Stimulated activated CD8-positive, alpha-beta memory T cell treated with anti-CD3 and anti-CD28 coated beads, Interleukin-4, amount 100 ng/mL, for 24 hours (primary cell): ENCODE results near the gene OR5AN1.
"Not testable (repeated sequence)": the region's sequence is repeated elsewhere in the genome, so short reads cannot be mapped to it uniquely, and the experiment has no call there.

Source experiments
- DNase-seq: peaks from one replicate; pipeline ENCODE4 v3.0.0-alpha.2; 2020; ENCODE audit warnings: low read depth

Gene OR5AN1, protein sequence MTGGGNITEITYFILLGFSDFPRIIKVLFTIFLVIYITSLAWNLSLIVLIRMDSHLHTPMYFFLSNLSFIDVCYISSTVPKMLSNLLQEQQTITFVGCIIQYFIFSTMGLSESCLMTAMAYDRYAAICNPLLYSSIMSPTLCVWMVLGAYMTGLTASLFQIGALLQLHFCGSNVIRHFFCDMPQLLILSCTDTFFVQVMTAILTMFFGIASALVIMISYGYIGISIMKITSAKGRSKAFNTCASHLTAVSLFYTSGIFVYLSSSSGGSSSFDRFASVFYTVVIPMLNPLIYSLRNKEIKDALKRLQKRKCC

DNA sequence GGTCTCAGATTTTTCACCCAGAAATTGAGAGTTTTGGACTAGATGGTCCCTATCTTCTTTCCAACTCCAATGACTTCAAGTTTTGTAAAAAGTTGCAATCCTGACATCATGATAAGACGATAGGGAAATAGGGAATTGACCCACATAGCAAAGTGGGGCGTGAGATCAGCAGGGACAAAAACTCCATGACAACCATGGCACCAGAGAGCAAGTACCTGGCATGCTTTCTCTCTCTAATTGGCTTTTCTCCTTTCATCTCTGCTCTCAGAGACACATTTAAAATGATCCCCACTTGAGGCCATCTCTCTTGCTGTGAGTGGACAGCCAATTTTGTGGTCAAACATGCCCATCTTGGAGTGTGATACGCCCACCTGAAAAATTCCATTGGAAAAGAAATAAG, at the start of gene OR5AN1:
OR5AN1 (plus strand) TSS at position 301 of the 400 bp plus-strand sequence. CDS start 5,564 bp downstream, outside the sequence.
- DNase-seq = no peak

GRCh38 chr11:59335001-59335400, 23.7 kb upstream of the OR5AN1 start:
- no peak for DNase-seq

- no peak for DNase-seq
Measured at GRCh38 chr11:59336176-59336575, 22.5 kb upstream of the OR5AN1 start.

GRCh38 chr11:59336931-59337330, 21.8 kb upstream of the OR5AN1 start:
- no peak for DNase-seq

- DNase-seq = not testable (repeated sequence)
Measured at GRCh38 chr11:59349657-59350056, 9.0 kb upstream of the OR5AN1 start.

DNA sequence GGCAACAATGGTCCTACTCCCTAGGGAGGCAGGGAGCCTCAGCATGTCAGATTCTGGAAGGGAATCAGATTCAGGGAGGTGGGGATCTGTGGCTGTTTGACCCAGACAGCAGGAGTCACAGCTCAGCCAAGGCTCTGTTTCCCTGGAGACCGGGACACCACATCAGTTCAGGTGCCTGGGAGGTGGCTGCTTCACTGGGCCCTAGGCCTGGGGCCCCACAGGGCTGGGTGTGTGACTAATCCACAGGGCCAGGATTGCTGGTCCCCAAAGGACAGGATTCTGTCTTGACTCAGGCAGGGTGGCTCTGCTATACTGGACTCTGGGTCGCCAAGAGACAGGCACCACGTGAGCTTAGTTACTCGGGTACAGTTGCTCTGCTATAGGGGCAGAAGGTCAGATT, 3.5 kb upstream of the OR5AN1 start:
- no peak for DNase-seq

DNA sequence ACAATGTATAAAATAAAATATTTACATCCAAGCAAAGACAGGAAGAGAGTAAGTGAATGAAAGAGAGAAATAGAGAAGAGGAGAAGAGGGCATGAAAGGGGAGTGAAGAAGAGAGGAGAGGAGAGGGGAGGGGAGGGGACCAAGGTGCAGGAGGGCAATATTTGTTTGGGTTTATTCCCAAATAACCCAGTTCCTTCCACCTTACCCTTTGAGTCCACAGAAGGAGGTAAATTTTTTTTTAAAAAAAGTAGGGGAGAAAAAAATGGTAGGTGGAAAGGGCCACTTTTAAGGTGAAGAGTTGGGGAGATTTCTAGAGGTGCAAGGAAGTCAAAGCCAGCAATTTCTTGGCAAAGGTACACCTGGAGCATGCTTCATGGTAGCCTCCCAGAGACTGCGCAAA, 2.1 kb upstream of the OR5AN1 start:
- no peak for DNase-seq

DNA sequence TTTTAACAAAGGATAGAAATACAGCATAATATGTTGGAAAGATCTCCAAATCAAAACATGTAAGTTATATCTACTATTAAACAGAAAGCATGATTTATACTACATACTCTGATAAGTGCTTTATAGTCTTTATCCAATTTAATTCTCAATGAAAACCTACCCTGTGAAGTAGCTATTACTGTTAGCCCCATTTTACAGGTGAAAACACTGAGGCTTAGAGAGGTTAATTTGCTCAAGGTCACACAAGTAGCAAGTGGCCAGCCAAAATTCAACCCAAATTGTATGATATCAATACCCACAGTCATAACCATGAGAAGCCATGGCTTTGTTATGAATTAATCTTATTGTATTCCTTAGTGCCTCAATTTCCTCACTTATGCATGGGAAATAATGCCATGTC, 675 bp upstream of the OR5AN1 start:
- DNase-seq = no peak

- DNase-seq = no peak
Measured at GRCh38 chr11:59365232-59366018, 6.7 kb downstream of the OR5AN1 start.

- no peak for DNase-seq
Measured at GRCh38 chr11:59368238-59369022, 9.7 kb downstream of the OR5AN1 start.

DNA sequence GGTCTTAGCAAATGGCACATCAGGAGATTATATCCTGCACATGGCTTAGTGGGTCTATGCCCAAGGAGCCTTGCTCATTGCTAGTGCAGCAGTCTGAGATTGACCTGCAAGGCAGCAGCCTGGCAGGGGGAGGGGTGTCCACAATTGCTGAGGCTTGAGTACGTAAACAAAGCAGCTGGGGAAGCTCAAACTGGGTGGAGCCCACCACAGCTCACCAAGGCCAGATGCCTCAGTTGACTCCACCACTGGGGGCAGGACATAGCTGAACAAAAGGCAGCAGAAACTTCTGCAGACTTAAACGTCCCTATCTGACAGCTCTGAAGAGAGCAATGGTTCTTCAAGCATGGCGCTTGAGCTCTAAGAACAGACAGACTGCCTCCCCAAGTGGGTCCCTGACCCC, 13.6 kb downstream of the OR5AN1 start:
- DNase-seq = not testable (repeated sequence)

GRCh38 chr11:59380263-59381059, 21.8 kb downstream of the OR5AN1 start:
- DNase-seq = no peak

GRCh38 chr11:59394186-59394585, 35.5 kb downstream of the OR5AN1 start:
- DNase-seq = no peak

DNA sequence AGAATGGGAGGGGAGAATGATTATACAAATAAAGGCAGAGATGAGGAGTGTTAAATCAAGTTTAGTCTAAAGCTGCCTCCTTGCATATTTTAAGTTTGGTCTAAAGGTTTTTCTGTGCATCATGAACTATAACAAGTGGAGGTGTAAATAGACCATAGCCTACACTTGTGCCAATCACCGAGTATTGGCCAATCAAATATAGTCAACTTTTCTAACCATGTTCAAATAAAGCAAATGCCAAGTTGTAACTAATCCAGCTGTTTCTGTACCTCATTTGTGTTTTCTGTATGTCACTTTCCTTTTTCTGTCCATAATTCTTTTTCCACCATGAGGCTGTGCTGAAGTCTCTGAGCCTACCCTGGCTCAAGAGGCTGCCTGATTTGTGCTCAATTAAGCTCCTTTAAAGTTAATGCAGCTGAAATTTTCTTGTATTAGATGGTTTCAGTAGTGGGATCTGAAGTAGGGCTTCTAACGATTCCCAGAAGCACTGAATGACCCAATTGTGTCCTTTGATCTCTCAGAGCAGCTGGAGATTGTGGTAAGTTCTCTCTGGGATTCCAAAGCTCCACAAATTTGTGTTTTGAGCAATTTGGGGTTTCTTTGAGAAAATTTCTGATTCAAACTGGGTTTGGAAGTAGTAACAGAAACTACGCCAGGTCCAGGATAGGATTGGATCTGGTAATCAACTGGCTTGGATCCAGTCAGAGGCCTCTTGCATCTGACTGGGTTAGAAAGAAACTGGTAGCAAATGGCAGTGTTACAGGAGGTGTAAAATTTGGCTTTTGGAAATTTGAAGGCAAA, 42.0 kb downstream of the OR5AN1 start:
- DNase-seq = no peak

DNA sequence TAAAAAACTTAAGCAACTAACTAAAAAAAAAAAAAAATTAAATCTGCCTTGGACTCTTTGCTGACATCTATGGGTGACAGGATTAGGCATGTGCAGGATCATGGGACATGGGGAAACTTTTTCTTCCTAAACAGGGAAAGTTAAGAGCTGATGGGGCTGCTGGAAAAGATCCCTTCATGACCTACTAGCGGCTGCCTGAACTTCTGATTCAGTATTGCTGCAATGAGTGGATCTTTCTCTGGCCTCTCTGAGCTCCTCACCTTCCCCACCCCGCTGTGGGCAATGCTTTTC, 42.5 kb downstream of the OR5AN1 start:
- DNase-seq = no peak

- DNase-seq = no peak
Measured at GRCh38 chr11:59403546-59403945, 44.9 kb downstream of the OR5AN1 start.

DNA sequence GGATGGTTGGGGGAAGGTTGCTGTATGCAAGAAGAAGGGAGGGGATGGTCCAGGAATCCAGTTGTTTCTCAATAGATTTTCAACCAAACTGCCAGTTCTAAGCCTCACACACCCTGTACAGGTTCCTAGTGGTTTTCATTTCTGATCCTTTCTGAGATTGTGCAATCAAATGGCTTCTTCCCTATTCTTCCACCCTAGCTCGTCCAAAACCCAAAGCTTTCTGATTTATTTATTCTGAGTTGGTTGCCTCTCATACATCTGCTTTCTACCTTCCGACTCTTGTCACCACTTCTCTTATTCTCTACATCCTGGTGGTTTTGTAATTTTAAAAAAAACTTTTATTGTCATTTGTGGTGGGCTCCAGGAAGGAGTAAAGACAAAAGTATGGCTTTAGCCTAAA, 55.0 kb downstream of the OR5AN1 start:
- DNase-seq = no peak

GRCh38 chr11:59415111-59415510, 56.4 kb downstream of the OR5AN1 start:
- no peak for DNase-seq

- DNase-seq = no peak
Measured at GRCh38 chr11:59416613-59417012, 57.9 kb downstream of the OR5AN1 start.

DNA sequence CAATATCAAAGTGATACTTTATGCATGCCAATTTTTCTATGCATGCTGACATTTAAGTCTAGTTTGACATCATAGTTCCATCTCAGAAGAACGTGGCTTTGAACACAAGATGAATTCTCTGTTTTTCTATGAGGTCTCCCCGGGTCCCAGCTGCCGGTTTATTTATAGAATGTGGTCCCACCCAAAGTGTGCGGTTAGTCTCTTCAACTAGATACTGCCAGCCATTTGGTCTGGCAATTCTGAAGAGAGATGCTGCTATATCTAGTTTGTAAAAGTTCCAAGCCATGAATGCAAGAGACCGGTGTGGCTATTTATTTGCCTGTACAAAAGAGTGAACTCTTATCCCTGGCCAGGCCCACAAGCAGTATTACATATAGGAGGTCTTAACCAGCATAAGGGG, 58.3 kb downstream of the OR5AN1 start:
- no peak for DNase-seq

- no peak for DNase-seq
Measured at GRCh38 chr11:59418156-59418555, 59.5 kb downstream of the OR5AN1 start.
